Measurements from ENCODE around the gene PPFIA3.

- TF ChIP-seq CTCF (conservative IDR thresholded peaks at IDR 0.05 in 1 of 2, IDR thresholded peaks at IDR 0.05 in 1 of 2; ENCODE audit: extremely low read depth in 1 of 2, insufficient read depth in 1 of 2, low read depth in 1 of 2, low read length in 2 of 2) (no peak), EZH2 (IDR thresholded peaks at IDR 0.05; ENCODE audit: borderline replicate concordance, low read length) (no peak)
Measured at GRCh38 chr19:49141352-49141751, 22.0 kb downstream of the PPFIA3 start.
